Measurements from ENCODE around the gene ALKBH5. TPM values are rescaled to one million over a fixed set of nuclear protein-coding genes. Genes with fewer than 3 reads are reported as not detected.

Gene ALKBH5
- total and polyA plus RNA-seq, 2 experiments from 2014 or later: 32.2 to 117 TPM

DNA sequence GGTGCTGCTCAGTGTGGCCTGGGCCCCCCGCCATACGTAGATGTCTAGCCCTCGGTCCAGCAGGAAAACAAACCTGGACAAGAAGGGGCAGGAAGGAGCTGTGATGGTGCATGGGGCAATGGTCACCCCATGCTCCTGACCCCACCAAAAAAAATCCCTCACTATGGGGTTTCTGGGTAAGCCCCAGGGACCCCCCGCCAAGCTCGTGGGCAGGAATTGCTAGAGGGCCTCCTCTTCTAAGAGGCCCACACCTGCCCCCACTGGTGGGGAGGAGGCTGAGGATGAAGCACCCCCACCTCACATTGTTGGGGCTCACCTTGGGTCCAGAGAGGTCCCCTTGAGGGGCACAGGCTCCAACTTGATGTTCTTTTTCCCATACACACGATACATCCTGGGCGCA, 65.2 kb downstream of the ALKBH5 start (continued):
- TF ChIP-seq, protein P1, sequence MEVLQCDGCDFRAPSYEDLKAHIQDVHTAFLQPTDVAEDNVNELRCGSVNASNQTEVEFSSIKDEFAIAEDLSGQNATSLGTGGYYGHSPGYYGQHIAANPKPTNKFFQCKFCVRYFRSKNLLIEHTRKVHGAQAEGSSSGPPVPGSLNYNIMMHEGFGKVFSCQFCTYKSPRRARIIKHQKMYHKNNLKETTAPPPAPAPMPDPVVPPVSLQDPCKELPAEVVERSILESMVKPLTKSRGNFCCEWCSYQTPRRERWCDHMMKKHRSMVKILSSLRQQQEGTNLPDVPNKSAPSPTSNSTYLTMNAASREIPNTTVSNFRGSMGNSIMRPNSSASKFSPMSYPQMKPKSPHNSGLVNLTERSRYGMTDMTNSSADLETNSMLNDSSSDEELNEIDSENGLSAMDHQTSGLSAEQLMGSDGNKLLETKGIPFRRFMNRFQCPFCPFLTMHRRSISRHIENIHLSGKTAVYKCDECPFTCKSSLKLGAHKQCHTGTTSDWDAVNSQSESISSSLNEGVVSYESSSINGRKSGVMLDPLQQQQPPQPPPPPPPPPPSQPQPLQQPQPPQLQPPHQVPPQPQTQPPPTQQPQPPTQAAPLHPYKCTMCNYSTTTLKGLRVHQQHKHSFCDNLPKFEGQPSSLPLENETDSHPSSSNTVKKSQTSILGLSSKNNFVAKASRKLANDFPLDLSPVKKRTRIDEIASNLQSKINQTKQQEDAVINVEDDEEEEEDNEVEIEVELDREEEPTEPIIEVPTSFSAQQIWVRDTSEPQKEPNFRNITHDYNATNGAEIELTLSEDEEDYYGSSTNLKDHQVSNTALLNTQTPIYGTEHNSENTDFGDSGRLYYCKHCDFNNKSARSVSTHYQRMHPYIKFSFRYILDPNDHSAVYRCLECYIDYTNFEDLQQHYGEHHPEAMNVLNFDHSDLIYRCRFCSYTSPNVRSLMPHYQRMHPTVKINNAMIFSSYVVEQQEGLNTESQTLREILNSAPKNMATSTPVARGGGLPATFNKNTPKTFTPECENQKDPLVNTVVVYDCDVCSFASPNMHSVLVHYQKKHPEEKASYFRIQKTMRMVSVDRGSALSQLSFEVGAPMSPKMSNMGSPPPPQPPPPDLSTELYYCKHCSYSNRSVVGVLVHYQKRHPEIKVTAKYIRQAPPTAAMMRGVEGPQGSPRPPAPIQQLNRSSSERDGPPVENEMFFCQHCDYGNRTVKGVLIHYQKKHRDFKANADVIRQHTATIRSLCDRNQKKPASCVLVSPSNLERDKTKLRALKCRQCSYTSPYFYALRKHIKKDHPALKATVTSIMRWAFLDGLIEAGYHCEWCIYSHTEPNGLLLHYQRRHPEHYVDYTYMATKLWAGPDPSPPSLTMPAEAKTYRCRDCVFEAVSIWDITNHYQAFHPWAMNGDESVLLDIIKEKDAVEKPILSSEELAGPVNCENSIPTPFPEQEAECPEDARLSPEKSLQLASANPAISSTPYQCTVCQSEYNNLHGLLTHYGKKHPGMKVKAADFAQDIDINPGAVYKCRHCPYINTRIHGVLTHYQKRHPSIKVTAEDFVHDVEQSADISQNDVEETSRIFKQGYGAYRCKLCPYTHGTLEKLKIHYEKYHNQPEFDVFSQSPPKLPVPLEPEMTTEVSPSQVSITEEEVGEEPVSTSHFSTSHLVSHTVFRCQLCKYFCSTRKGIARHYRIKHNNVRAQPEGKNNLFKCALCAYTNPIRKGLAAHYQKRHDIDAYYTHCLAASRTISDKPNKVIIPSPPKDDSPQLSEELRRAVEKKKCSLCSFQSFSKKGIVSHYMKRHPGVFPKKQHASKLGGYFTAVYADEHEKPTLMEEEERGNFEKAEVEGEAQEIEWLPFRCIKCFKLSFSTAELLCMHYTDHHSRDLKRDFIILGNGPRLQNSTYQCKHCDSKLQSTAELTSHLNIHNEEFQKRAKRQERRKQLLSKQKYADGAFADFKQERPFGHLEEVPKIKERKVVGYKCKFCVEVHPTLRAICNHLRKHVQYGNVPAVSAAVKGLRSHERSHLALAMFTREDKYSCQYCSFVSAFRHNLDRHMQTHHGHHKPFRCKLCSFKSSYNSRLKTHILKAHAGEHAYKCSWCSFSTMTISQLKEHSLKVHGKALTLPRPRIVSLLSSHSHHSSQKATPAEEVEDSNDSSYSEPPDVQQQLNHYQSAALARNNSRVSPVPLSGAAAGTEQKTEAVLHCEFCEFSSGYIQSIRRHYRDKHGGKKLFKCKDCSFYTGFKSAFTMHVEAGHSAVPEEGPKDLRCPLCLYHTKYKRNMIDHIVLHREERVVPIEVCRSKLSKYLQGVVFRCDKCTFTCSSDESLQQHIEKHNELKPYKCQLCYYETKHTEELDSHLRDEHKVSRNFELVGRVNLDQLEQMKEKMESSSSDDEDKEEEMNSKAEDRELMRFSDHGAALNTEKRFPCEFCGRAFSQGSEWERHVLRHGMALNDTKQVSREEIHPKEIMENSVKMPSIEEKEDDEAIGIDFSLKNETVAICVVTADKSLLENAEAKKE (CRISPR knock-in tag; IDR thresholded peaks at IDR 0.05): no peak

- peaks cover 16% of the 10 kb centered on the region for H3K4me1 Mint-ChIP-seq
- peaks cover 20% of the 10 kb centered on the region for H3K36me3 ChIP-seq (ENCODE audit: insufficient read depth)
- peaks cover 8% of the 10 kb centered on the region for H4K20me1 ChIP-seq (replicated peaks; ENCODE audit: insufficient read depth)
- no peaks in the 10 kb centered on the region for H3K9me2 ChIP-seq (ENCODE audit: insufficient read depth)
- H3K27ac Mint-ChIP-seq: no peak overlapping the region
- no peaks in the 10 kb centered on the region for H3K27me3 ChIP-seq (ENCODE audit: insufficient read depth)
- peaks cover 5% of the 10 kb centered on the region; the same call in 1 of the 2 replicates for H3K4me1 ChIP-seq (ENCODE audit: insufficient read depth)
- peaks cover 16% of the 10 kb centered on the region for H3F3A ChIP-seq (replicated peaks; ENCODE audit: low read depth)
- H3K36me3 Mint-ChIP-seq (ENCODE audit: low read depth): peaks cover 71% of the 10 kb centered on the region
- no peak overlapping the region for H2AFZ ChIP-seq
- H3K79me2 ChIP-seq (replicated peaks; ENCODE audit: insufficient read depth): no peaks in the 10 kb centered on the region
- no peak overlapping the region for H3K4me2 ChIP-seq
- no peak overlapping the region for H3K27ac ChIP-seq (ENCODE audit: low read depth)
- H3K4me3 Mint-ChIP-seq: no peak overlapping the region
- DNase-seq (ENCODE audit: low spot score) (peak; percentile 38), ATAC-seq (no peak)
- H3K4me3 ChIP-seq: no peak overlapping the region
- H3K27me3 Mint-ChIP-seq (ENCODE audit: insufficient read depth, low read depth, poor library complexity): peaks cover 30% of the 10 kb centered on the region
- no peaks in the 10 kb centered on the region; the same call in 2 of the 3 replicates for H3K9me3 Mint-ChIP-seq
- no peak for TF ChIP-seq STAT1 (IDR thresholded peaks at IDR 0.05; ENCODE audit: unreplicated experiment)
- TF ChIP-seq CTCF (conservative IDR thresholded peaks at IDR 0.05; ENCODE audit: low read depth in 2 of 2): no peak
- no peak for TF ChIP-seq NANOG (IDR thresholded peaks at IDR 0.05; ENCODE audit: borderline replicate concordance)
- no peak for TF ChIP-seq CREB1 (CRISPR knock-in tag; IDR thresholded peaks at IDR 0.05; ENCODE audit: low read depth)
- TF ChIP-seq, protein P1 (CRISPR knock-in tag; IDR thresholded peaks at IDR 0.05): no peak
- no peak for TF ChIP-seq EZH2phosphoT487 (IDR thresholded peaks at IDR 0.05; ENCODE audit: unreplicated experiment)
These were observed 66.6 kb downstream of the ALKBH5 start for GRCh38 chr17:18250259-18250658.

Measured in GM23338 (cell line).